NCI-H82 treated with DMSO at 0.1 percent for 48 hours (cell line): ENCODE results near the gene IDE.
"Not testable (repeated sequence)": the region's sequence is repeated elsewhere in the genome, so short reads cannot be mapped to it uniquely, and the experiment has no call there.

Source experiments
- DNase-seq: peaks from one replicate; lab custom pipeline; 2025; ENCODE audit not compliant: unreplicated experiment; lab: John Stamatoyannopoulos, UW

Gene IDE

GRCh38 chr10:92492748-92493240 is 81.1 kb downstream of the IDE start:
- no peak for DNase-seq

DNA sequence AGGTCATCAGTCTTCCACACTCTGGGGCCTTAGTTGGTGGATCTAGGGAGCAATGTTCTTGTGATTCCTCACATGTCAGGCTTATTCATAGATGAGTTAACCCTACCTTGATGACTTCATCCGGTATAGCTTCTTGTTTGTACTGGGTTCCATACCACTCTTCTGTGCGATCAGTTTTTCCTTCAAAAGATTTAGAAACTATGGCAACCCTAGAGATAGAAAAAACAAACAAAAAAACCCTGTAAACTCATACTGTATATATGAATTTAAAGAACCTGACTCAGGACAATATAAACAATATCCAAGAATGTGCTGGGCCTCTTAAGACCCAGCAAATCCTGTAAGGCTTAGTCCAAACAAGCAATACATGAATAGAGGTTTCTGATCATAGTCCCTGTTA is 83.5 kb downstream of the IDE start:
- DNase-seq: no peak

DNA sequence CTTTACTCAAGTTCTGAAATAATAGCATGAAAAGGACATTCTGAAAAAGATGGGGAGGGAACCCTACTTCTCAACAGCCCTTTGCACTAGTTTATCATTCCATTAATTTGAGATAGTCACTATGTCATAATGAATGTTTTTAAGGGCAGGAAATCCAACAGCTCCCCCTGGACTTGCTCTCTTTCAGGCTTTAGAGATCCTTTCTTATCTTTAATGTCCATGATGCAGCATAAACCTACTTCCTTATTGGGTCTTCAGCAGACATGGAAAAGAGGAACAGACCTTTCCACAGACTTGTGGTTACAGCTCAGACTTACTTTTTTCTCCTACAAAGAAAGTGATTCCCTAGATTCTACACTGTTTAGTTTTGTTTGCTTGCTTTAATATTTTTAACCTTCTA is 87.3 kb downstream of the IDE start:
- no peak for DNase-seq

GRCh38 chr10:92483539-92483938 is 90.4 kb downstream of the IDE start:
- no peak for DNase-seq

- no peak for DNase-seq
These were observed 93.5 kb downstream of the IDE start for GRCh38 chr10:92480413-92480812.

DNA sequence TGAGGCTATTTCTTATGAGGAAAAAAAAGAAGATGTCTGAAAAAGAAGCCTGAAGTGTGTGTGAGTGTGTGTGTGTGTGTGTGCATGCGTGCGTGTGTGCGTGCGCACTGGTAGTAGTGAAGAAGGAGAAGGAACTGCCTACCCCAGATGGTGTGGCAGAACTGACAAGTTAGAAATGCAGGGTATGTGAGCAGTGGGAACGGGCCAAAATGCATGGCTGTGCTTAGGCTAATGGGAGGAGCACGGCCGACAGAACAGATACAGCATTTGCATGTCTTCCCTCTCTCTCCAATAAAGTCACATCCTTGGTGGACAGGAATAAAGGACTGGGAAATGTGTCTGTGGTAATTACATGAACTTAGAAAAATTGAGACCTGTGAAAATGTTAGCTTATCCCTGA is 94.3 kb downstream of the IDE start:
- no peak for DNase-seq

GRCh38 chr10:92478536-92478935 is 95.4 kb downstream of the IDE start:
- DNase-seq: no peak

GRCh38 chr10:92475357-92475868 is 98.5 kb downstream of the IDE start:
- DNase-seq: no peak

DNA sequence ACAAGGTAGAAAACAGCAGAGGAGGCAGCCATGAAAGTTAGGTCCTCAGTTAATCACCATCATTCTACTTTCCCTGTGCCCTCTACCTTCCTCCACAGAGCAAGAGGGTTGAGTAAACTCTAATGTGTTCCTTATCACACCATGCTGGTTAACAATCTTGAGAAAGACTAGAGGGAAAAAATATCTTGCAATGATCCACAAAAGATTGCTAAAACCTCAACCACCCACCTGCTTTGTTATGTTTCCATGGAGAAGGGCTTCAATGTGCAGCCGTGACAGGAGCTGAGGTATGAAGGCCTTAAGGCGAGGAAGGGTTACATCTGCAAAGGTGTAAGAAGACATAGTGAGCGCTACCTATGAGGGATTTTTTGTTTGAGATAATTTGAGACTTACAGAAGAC is 103.9 kb downstream of the IDE start:
- DNase-seq: no peak

GRCh38 chr10:92464364-92464763 is 109.5 kb downstream of the IDE start:
- no peak for DNase-seq

DNA sequence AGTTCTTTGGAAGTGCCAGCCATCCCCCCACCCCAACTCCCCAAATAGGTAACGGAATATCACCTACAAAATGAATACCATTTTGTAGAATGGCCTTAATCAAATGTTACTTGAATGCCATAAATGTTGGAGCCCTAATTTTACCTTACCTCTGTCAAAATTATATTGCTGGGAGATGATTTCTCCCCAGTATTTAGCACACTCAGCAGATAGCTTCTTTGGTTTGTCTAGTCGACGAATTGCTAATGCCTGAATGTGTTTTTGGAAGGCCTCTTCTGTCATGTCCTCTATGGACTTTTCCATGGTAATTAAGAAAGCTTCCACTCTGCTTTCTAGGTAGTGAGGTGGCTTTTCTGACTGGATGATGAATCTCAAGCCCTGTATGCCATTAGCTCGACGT is 110.3 kb downstream of the IDE start:
- DNase-seq: no peak

- DNase-seq: not testable (repeated sequence)
These were observed 118.9 kb downstream of the IDE start for GRCh38 chr10:92454955-92455354.

DNA sequence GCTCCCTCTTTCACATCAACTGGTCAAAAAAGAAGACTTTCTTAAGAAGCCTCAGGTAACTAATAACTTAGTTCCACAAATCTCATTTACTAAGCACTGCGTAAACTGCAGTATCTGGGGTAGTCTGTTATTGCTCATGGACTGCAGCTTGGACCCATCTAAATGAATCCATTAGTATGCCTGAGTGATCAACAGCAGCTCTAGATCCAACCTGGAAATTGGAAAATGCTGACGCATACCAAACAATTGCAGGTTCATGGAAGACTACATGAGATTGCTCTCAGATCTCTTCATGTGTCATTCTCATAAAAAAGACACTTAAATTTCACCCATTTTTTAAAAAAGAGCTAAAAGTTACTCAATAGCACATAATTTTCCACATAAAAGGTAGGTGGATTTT is 121.6 kb downstream of the IDE start:
- DNase-seq: no peak

GRCh38 chr10:92451431-92451830 is 122.5 kb downstream of the IDE start:
- no peak for DNase-seq

DNA sequence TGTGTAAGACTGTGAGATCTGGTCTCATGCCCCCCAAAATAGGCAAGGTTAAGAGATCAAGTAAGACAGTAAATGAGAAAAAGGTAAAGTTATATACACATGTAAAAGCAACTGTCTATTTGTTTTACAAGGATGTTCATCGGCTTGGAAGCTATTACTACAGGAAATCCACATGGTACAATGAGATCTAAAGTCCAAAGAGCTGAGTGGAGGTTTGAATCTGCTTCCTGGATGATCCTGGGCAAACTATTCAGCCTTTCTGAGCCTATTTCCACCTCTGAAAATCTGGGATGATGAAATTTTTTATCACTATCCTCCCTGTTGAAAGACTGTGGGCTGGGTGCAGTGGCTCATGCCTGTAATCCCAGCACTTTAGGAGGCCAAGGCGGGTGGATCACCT is 123.0 kb downstream of the IDE start:
- no peak for DNase-seq

DNA sequence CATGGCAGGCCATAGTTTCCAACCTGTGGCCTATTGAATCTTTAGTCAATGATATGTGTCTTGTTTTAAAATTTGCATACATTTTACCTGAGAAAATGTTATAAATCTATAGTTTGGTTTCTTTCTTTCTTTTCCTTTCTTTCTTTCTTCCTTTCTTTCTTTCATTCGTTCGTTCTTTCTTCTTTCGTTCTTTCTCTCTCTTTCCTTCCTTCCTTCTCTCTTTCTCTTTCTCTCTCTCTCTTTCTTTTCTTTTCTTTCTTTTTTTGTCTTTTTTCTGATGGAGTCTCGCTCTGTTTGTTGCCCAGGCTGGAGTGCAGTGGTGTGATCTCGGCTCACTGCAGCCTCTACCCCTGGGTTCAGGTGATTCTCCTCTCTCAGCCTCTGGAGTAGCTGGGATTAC is 133.3 kb downstream of the IDE start:
- no peak for DNase-seq

DNA sequence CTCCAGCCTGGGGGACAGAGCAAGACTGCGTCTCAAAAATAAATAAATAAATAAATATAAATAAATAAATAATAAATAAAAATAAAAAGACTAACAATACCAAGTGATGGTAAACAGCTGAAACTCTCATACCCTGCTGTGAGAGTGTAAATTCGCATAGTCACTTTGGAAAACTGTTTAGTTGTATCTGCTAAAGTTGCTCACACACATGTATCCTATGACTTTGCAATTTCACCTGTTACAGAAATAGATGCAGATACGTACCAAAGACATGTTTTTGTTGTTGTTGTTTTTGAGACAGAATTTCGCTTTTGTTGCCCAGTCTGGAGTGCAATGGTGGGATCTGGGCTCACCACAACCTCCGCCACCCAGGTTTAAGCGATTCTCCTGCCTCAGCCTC is 135.7 kb downstream of the IDE start:
- DNase-seq: no peak

DNA sequence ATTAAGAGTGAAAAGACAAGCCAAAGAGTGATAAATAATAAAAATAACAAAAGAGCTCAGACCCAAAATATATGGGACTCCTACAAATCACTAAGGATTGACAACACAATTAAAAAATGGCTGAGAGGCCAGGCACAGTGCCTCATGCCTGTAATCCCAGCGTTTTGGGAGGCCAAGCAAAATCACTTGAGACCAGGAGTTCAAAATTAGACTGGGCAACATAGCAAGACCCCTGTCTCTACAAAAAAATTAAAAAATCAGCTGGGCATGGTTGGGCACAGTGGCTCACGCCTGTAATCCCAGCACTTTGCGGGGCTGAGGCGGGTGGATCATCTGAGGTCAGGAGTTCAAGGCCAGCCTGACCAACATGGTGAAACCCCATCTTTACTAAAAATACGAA is 137.3 kb downstream of the IDE start:
- no peak for DNase-seq

DNA sequence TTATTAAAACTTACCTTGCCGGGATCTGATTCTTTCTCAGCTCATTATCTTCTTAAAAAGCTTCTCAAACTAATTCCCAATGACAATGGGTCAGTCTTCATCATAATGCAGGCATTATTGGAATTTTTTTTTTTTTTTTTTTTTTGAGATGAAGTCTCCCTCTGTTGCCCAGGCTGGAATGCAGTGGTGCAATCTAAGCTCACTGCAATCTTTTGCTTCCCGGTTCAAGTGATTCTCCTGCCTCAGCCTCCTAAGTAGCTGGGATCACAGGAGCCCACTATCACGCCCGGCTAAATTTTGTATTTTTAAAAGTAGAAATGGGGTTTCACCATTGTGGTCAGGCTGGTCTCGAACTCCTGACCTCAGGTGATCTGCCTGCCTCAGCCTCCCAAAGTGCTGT is 137.8 kb downstream of the IDE start:
- DNase-seq: not testable (repeated sequence)

DNA sequence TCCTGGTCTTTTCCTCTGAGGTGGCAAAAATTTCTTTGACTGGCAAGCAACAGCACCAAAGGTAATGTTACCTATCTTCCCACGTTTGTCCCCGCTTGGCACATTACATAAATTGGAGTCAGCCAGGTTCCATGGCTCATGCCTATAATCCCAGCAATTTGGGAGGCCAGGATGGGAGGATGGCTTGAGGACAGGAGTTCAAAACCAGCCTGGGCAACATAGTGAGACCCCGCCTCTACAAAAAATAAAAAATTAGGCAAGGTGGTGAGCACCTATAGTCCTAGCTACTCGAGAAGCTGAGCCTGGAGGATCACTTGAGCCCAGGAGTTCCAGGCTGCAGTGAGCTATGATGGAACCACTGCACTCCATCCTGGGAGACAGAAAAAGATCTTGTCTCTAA is 139.5 kb downstream of the IDE start:
- no peak for DNase-seq

DNA sequence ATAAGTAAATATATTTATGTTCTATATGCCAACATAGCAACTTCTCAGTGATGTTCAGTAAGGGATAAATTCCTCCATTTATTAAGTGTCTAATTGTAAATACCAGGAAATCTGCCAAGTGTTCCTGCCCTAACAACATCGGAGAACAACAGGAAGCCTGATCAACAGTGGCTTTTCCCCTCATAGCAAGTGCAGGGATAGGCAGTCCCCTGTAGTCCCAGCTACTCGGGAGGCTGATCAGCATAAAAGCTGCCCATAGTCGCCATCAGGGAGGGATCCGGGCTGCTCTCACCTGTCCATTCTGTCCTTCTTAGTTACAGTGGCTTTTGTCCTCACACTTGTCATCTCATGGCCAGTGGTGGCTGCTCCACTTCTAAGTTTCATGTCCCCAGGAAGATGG is 141.3 kb downstream of the IDE start:
- no peak for DNase-seq

- no peak for DNase-seq
These were observed 143.8 kb downstream of the IDE start for GRCh38 chr10:92430103-92430502.

- DNase-seq: no peak
These were observed 152.3 kb downstream of the IDE start for GRCh38 chr10:92421550-92421949.
